H1 (cell line): ENCODE results near the gene NSDHL. TPM values are rescaled to one million over a fixed set of nuclear protein-coding genes. Genes with fewer than 3 reads are reported as not detected.

Experiments used
- CTCF ChIA-PET: fragments of 300-600 bp; sonication (Branson Sonifier 250); formaldehyde crosslinking; loops from one replicate; lab custom pipeline; 2021; ENCODE audit not compliant: partially characterized antibody; lab: Charles Lee
- POLR2A ChIA-PET: fragments of 300-600 bp; sonication (Branson Sonifier 250); formaldehyde crosslinking; loops from one replicate; lab custom pipeline; 2021; ENCODE audit warnings: inconsistent platforms; ENCODE audit not compliant: partially characterized antibody; lab: Charles Lee
- DNase-seq, 2 experiments: peaks; one replicate each; pipeline versions ENCODE4 v3.0.0 to v3.0.0-alpha.2; 2010 to 2022; ENCODE audit warnings: low spot score in 2 of 2, low read depth in 1 of 2, mixed read lengths in 1 of 2
- FAIRE-seq: peaks from 2 replicates; lab custom pipeline; 2011; peaks lifted over from hg19 to GRCh38; lab: Jason Lieb, UNC
- H2AFZ ChIP-seq: 2 replicates; pipeline ENCODE4 v1.8.1; 2012; ENCODE audit warnings: low read length, inconsistent platforms
- H2AK5ac ChIP-seq: 2 replicates; pipeline ENCODE4 v1.6.1; 2013; ENCODE audit warnings: low read depth, low read length
- H2BK120ac ChIP-seq: replicated peaks from 2 replicates; pipeline ENCODE3; 2013; ENCODE audit warnings: low read depth, low read length, inconsistent platforms
- H2BK12ac ChIP-seq: 2 replicates; pipeline ENCODE4 v1.6.1; 2013; ENCODE audit warnings: low read depth, low read length
- H2BK15ac ChIP-seq: 2 replicates; pipeline ENCODE4 v1.6.1; 2013; ENCODE audit warnings: low read length
- H2BK20ac ChIP-seq: 2 replicates; pipeline ENCODE4 v1.6.1; 2013; ENCODE audit warnings: low read length
- H2BK5ac ChIP-seq: 2 replicates; pipeline ENCODE4 v1.6.1; 2013; ENCODE audit warnings: low read depth, low read length
- H3K14ac ChIP-seq: 2 replicates; pipeline ENCODE4 v1.6.1; 2013; ENCODE audit warnings: inconsistent platforms; ENCODE audit not compliant: insufficient read length
- H3K18ac ChIP-seq: 2 replicates; pipeline ENCODE4 v1.6.1; 2013; ENCODE audit warnings: low read length; ENCODE audit errors: extremely low read depth
- H3K23ac ChIP-seq: 2 replicates; pipeline ENCODE4 v1.6.1; 2013; ENCODE audit warnings: inconsistent platforms; ENCODE audit not compliant: insufficient read length
- H3K23me2 ChIP-seq: 2 replicates; pipeline ENCODE4 v1.6.1; 2013; ENCODE audit warnings: low read depth, low read length
- H3K27ac ChIP-seq: 2 replicates; pipeline ENCODE4 v1.6.1; 2011; ENCODE audit warnings: low read depth, low read length, inconsistent platforms
- H3K27me3 ChIP-seq, 4 experiments: replicated peaks in 1 of 4; 1 replicate in 1 of 4; 2 replicates in 3 of 4; pipeline versions ENCODE4 v1.6.1 to v1.8.1; 2011 to 2013; ENCODE audit warnings: low read length in 3 of 4, mild to moderate bottlenecking in 3 of 4, inconsistent platforms in 2 of 4, mixed read lengths in 2 of 4, moderate library complexity in 1 of 4; ENCODE audit not compliant: control insufficient read depth in 3 of 4, insufficient read depth in 3 of 4; ENCODE audit errors: extremely low read depth in 1 of 4
- H3K36me3 ChIP-seq, 4 experiments: 2 replicates each; pipeline versions ENCODE4 v1.6.1 to v1.8.1; 2011 to 2013; ENCODE audit warnings: mild to moderate bottlenecking in 4 of 4, low read length in 3 of 4, moderate library complexity in 2 of 4, control low read depth in 1 of 4, inconsistent platforms in 1 of 4; ENCODE audit not compliant: insufficient read depth in 4 of 4, control insufficient read depth in 2 of 4
- H3K4ac ChIP-seq: replicated peaks from 2 replicates; pipeline ENCODE3; 2013; ENCODE audit warnings: low read length, low read depth, mixed read lengths, inconsistent platforms; ENCODE audit not compliant: insufficient read length
- H3K4me1 ChIP-seq, 4 experiments: replicated peaks in 1 of 4; 1 replicate in 1 of 4; 2 replicates in 3 of 4; pipeline versions ENCODE4 v1.6.1 to v1.8.1; 2011 to 2013; ENCODE audit warnings: low read length in 3 of 4, inconsistent platforms in 2 of 4, mixed read lengths in 1 of 4; ENCODE audit not compliant: insufficient read depth in 4 of 4, control insufficient read depth in 3 of 4
- H3K4me2 ChIP-seq, 2 experiments: 2 replicates each; pipeline versions ENCODE4 v1.6.1 to v1.8.1; 2011 to 2013; ENCODE audit warnings: low read depth in 2 of 2, low read length in 2 of 2, control low read depth in 1 of 2, inconsistent platforms in 1 of 2, mild to moderate bottlenecking in 1 of 2; ENCODE audit not compliant: insufficient read depth in 1 of 2
- H3K4me3 ChIP-seq, 4 experiments: fragments of 200-600, 300-600 bp in 1 of 4; sonication (generic), shearing (Covaris generic), sonication (Bioruptor Twin) in 1 of 4; 2 replicates each; pipeline versions ENCODE4 v1.5.1 to v1.8.1; 2011 to 2016; ENCODE audit warnings: low read length in 4 of 4, low read depth in 3 of 4, control low read depth in 2 of 4, inconsistent platforms in 2 of 4, mild to moderate bottlenecking in 2 of 4, mixed read lengths in 1 of 4, moderate library complexity in 1 of 4; ENCODE audit not compliant: insufficient read depth in 2 of 4; ENCODE audit errors: extremely low read depth in 1 of 4
- H3K56ac ChIP-seq: replicated peaks from 2 replicates; pipeline ENCODE3; 2013; ENCODE audit warnings: low read depth, mild to moderate bottlenecking, mixed read lengths, low read length, inconsistent platforms; ENCODE audit not compliant: insufficient read length
- H3K79me1 ChIP-seq: 2 replicates; pipeline ENCODE4 v1.6.1; 2013; ENCODE audit warnings: low read depth, low read length, control low read depth
- H3K79me2 ChIP-seq, 2 experiments: 2 replicates each; pipeline versions ENCODE4 v1.6.1 to v1.8.1; 2012 to 2013; ENCODE audit warnings: low read length in 2 of 2, mild to moderate bottlenecking in 2 of 2, inconsistent platforms in 1 of 2; ENCODE audit not compliant: insufficient read depth in 2 of 2, control insufficient read depth in 1 of 2
- H3K9ac ChIP-seq, 4 experiments: replicated peaks in 1 of 4; 1 replicate in 1 of 4; 2 replicates in 3 of 4; pipeline versions ENCODE4 v1.6.1 to v1.8.1; 2011 to 2013; ENCODE audit warnings: low read depth in 3 of 4, low read length in 3 of 4, control low read depth in 2 of 4, mild to moderate bottlenecking in 2 of 4, moderate library complexity in 2 of 4, inconsistent platforms in 1 of 4; ENCODE audit errors: extremely low read depth in 1 of 4
- H3K9me3 ChIP-seq, 2 experiments: 2 replicates each; pipeline versions ENCODE4 v1.6.1 to v1.8.1; 2012 to 2013; ENCODE audit warnings: mild to moderate bottlenecking in 2 of 2, moderate library complexity in 2 of 2, control low read depth in 1 of 2, inconsistent platforms in 1 of 2, low read depth in 1 of 2, low read length in 1 of 2, mixed read lengths in 1 of 2; ENCODE audit not compliant: insufficient read depth in 2 of 2
- H4K20me1 ChIP-seq, 2 experiments: replicated peaks in 1 of 2; 2 replicates each; pipeline versions ENCODE3 to v1.8.1; 2011 to 2013; ENCODE audit warnings: inconsistent platforms in 2 of 2, low read length in 2 of 2, mild to moderate bottlenecking in 1 of 2; ENCODE audit not compliant: insufficient read depth in 2 of 2, control insufficient read depth in 1 of 2
- H4K5ac ChIP-seq: 2 replicates; pipeline ENCODE4 v1.6.1; 2013; ENCODE audit warnings: low read length, low read depth, mixed read lengths, inconsistent platforms; ENCODE audit not compliant: insufficient read length
- H4K8ac ChIP-seq: 2 replicates; pipeline ENCODE4 v1.8.0; 2013; ENCODE audit warnings: mild to moderate bottlenecking, moderate library complexity, low read length, inconsistent platforms; ENCODE audit not compliant: insufficient read depth; ENCODE audit errors: extremely low read depth
- H4K91ac ChIP-seq: replicated peaks from 2 replicates; pipeline ENCODE3; 2013; ENCODE audit warnings: low read length, mixed read lengths, inconsistent platforms; ENCODE audit not compliant: insufficient read length
- ASH2L ChIP-seq: fragments of 200-600, 300-600 bp; sonication (generic); IDR thresholded peaks from one replicate; pipeline ENCODE4 v1.7.1; 2017; ENCODE audit warnings: low read length
- CTBP2 ChIP-seq: IDR thresholded peaks from 2 replicates; pipeline ENCODE4 v1.7.0; 2011; ENCODE audit warnings: borderline replicate concordance, mild to moderate bottlenecking, moderate library complexity, mixed read lengths, low read length; ENCODE audit not compliant: insufficient read depth, insufficient read length
- POU5F1 ChIP-seq: IDR thresholded peaks from 2 replicates; pipeline ENCODE4 v1.6.1; 2011; ENCODE audit warnings: low read depth, mild to moderate bottlenecking, low read length, moderate library complexity
- WGBS, 2 experiments: shearing (Covaris generic) in 1 of 2; methylation state at CpG; one replicate each; pipeline versions ENCODE4 v1.1.6 to v1.1.7; 2013 to 2015; ENCODE audit warnings: low lambda C conversion rate in 2 of 2, mixed read lengths in 2 of 2, inconsistent platforms in 1 of 2, low coverage in 1 of 2, missing lambda C conversion rate in 1 of 2; ENCODE audit not compliant: insufficient replicate concordance in 2 of 2, insufficient coverage in 1 of 2, insufficient read length in 1 of 2; ENCODE audit errors: extremely low coverage in 1 of 2, missing lambda C conversion rate in 1 of 2; 5-methylcytosine and 5-hydroxymethylcytosine counted together
- polyA plus RNA-seq, 7 experiments: library from polyadenylated mRNA; depleted of rRNA in 3 of 7; stranded (reverse) in 5 of 7; unstranded in 2 of 7; fragments of >200 nt in 5 of 7; fragments of 200-250 nt in 2 of 7; gene quantifications; 1 replicate in 5 of 7; 2 replicates in 1 of 7; 4 replicates in 1 of 7; pipeline versions ENCODE4 v1.2.1 to v1.2.3, GENCODE V29; 2011 to 2013; ENCODE audit warnings: missing spikeins in 2 of 7, mixed read lengths in 2 of 7
- total RNA-seq: library from RNA; stranded (reverse); fragmentation: NEBNext Ultra II Directional; extraction: Animal tissue kit (Norgen Biotek cat#: 25700); gene quantifications from 2 replicates; pipeline ENCODE4 v1.2.1, GENCODE V29; 2021

The NSDHL gene
- total and polyA plus RNA-seq, 2 of the 8 experiments (the other 6 are each of a cell fraction or from before 2014, with no cell fraction given), result 31.5 to 34.6 TPM

- Histone ChIP-seq H4K20me1 (no peaks in the 10 kb centered on the region), H3K18ac (no peak overlapping the region), H2AFZ (no peak overlapping the region), H3K4ac (no peak overlapping the region), H2AK5ac (no peak overlapping the region), H3K9me3 (no peaks in the 10 kb centered on the region), H3K56ac (no peak overlapping the region), H3K27me3 (no peaks in the 10 kb centered on the region), H3K9ac (no peak overlapping the region), H3K79me1 (no peaks in the 10 kb centered on the region), H2BK120ac (no peak overlapping the region), H3K4me3 (no peak overlapping the region), H3K14ac (no peak overlapping the region), H2BK20ac (no peak overlapping the region), H3K79me2 (no peaks in the 10 kb centered on the region), H3K23ac (no peak overlapping the region), H4K8ac (no peak overlapping the region), H3K23me2 (no peaks in the 10 kb centered on the region), H2BK15ac (no peak overlapping the region), H3K36me3 (no peaks in the 10 kb centered on the region), H4K5ac (no peak overlapping the region), H2BK12ac (no peak overlapping the region), H2BK5ac (no peak overlapping the region), H3K27ac (no peak overlapping the region), H3K4me2 (no peak overlapping the region), H3K4me1 (peaks cover 0 to 3% (median 2%) of the 10 kb centered on the region in 4 experiments; a peak in 4 of 7 replicates), H4K91ac (no peak overlapping the region)
- 72% methylated on average over 5 of the region's 7 CpGs; no CpG with 5 or more reads in 1 of the 2 experiments for WGBS, 2 experiments
- no peak for TF ChIP-seq CTBP2
- TF ChIP-seq POU5F1, result no peak
- no peak for TF ChIP-seq ASH2L
- ChIA-PET POLR2A (no interaction called here), CTCF (interaction anchor here (1.2 to 7.5 kb wide), 4 partner anchors 7 to 35 kb away, joined by 4 to 60 read pairs (median 14); no protein-coding TSS in a partner anchor)
- FAIRE-seq (no peak), DNase-seq (no peak)
Measured at GRCh38 chrX:152918707-152919106, 87.8 kb downstream of the NSDHL start.

Other genes with a start within 250 kb of the NSDHL start
- gene GABRQ, start 193.2 kb upstream of the NSDHL start, total RNA-seq, result 8.6 and 9.6 TPM in 2 replicates
- 6.2 and 6.3 TPM in 2 replicates for gene GABRQ, start 193.2 kb upstream of the NSDHL start, polyA plus RNA-seq (2011; rRNA removed)
- gene MAGEA3, start 132.3 kb upstream of the NSDHL start, total RNA-seq, result not detected in 2 replicates
- 0.06 TPM in 1 of 2 replicates, not detected in the other for gene MAGEA3, start 132.3 kb upstream of the NSDHL start, polyA plus RNA-seq (2011; rRNA removed)
- not detected in 2 replicates for gene CSAG2, start 121.8 kb upstream of the NSDHL start, total RNA-seq
- gene CSAG2, start 121.8 kb upstream of the NSDHL start, polyA plus RNA-seq (2011; rRNA removed), result 0.17 and 0.39 TPM in 2 replicates
- gene MAGEA2B, start 116.4 kb upstream of the NSDHL start, total RNA-seq, result 0.29 TPM in 1 of 2 replicates, not detected in the other
- gene MAGEA2B, start 116.4 kb upstream of the NSDHL start, polyA plus RNA-seq (2011; rRNA removed), result 1.3 and 1.6 TPM in 2 replicates
- not detected in 2 replicates for gene CSAG1, start 97.3 kb upstream of the NSDHL start, total RNA-seq
- not detected in 2 replicates for gene CSAG1, start 97.3 kb upstream of the NSDHL start, polyA plus RNA-seq (2011; rRNA removed)
- gene MAGEA12, start 97.3 kb upstream of the NSDHL start, total RNA-seq, result not detected in 2 replicates
- gene MAGEA12, start 97.3 kb upstream of the NSDHL start, polyA plus RNA-seq (2011; rRNA removed), result not detected in 2 replicates
- not detected in 2 replicates for gene MAGEA2, start 77.2 kb upstream of the NSDHL start, total RNA-seq
- 0.77 and 1.4 TPM in 2 replicates for gene MAGEA2, start 77.2 kb upstream of the NSDHL start, polyA plus RNA-seq (2011; rRNA removed)
- not detected in 2 replicates for gene CSAG3, start 71.8 kb upstream of the NSDHL start, total RNA-seq
- gene CSAG3, start 71.8 kb upstream of the NSDHL start, polyA plus RNA-seq (2011; rRNA removed), result 0.12 and 0.20 TPM in 2 replicates
- gene MAGEA6, start 61.4 kb upstream of the NSDHL start, total RNA-seq, result not detected in 2 replicates
- 0.08 and 0.17 TPM in 2 replicates for gene MAGEA6, start 61.4 kb upstream of the NSDHL start, polyA plus RNA-seq (2011; rRNA removed)
- gene CETN2, start 306 bp upstream of the NSDHL start, total RNA-seq, result 24.2 and 24.3 TPM in 2 replicates
- gene CETN2, start 306 bp upstream of the NSDHL start, polyA plus RNA-seq (2011; rRNA removed), result 7.6 and 13.1 TPM in 2 replicates
- 15.4 and 15.6 TPM in 2 replicates for gene ZNF185, start 67.0 kb downstream of the NSDHL start, total RNA-seq
- gene ZNF185, start 67.0 kb downstream of the NSDHL start, polyA plus RNA-seq (2011; rRNA removed), result 18.6 and 20.1 TPM in 2 replicates
- 0.11 and 0.27 TPM in 2 replicates for gene PNMA5, start 163.1 kb downstream of the NSDHL start, total RNA-seq
- gene PNMA5, start 163.1 kb downstream of the NSDHL start, polyA plus RNA-seq (2011; rRNA removed), result 0.11 and 0.14 TPM in 2 replicates
- gene PNMA3, start 225.4 kb downstream of the NSDHL start, total RNA-seq, result 6.9 and 7.8 TPM in 2 replicates
- 3.3 and 4.7 TPM in 2 replicates for gene PNMA3, start 225.4 kb downstream of the NSDHL start, polyA plus RNA-seq (2011; rRNA removed)
- 5.7 and 6.0 TPM in 2 replicates for gene PNMA6A, start 241.4 kb downstream of the NSDHL start, total RNA-seq
- 2.2 and 3.2 TPM in 2 replicates for gene PNMA6A, start 241.4 kb downstream of the NSDHL start, polyA plus RNA-seq (2011; rRNA removed)